ENCODE results near the gene ANKRD28. TPM values are rescaled to one million over a fixed set of nuclear protein-coding genes. Genes with fewer than 3 reads are reported as not detected.

ANKRD28 gene
- total and polyA plus RNA-seq, 9 donors: 21.2 to 79.4 (median 43.8) TPM

GRCh38 chr3:15714448-15714847 lies 83.3 kb downstream of the ANKRD28 start:
- no peak for TF ChIP-seq CTCF (IDR thresholded peaks at IDR 0.05)
- no peak for TF ChIP-seq POLR2A (IDR thresholded peaks at IDR 0.05)
- H3K9me3 ChIP-seq: no peaks in the 10 kb centered on the region
- H3K27ac ChIP-seq: no peak overlapping the region
- no peak for DNase-seq
- intact Hi-C loops (cut with DNase I): no loop called here
- H3K4me3 ChIP-seq: no peak overlapping the region
- WGBS, 3 donors: 85 to 89% (median 88%) methylated on average over 4 of the region's 4 CpGs
- H3K4me1 ChIP-seq (ENCODE audit: insufficient read depth): peaks cover 2% of the 10 kb centered on the region
- H3K36me3 ChIP-seq: no peaks in the 10 kb centered on the region
- no peaks in the 10 kb centered on the region for H3K27me3 ChIP-seq

DNA sequence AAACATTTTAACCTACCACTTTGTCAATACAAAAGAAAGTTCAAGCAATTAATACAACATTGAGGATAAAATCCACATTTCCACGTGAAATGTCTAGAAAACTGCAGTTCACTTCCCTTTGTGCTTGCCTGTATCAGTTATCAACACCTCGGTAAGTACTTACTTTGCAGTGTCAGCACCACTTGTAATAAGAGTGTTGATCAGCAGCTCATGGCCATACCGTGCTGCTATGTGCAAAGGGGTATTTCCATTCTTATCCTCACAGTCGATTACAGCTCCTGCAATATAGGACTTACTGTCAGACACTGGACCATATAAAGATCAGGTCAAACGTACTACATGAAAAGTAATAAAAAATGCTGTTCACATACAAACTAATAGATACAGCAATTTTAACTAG lies 84.4 kb downstream of the ANKRD28 start:
- no peak for TF ChIP-seq CTCF (IDR thresholded peaks at IDR 0.05)
- no peak for TF ChIP-seq POLR2A (IDR thresholded peaks at IDR 0.05)
- no peak for TF ChIP-seq EP300 (IDR thresholded peaks at IDR 0.05)
- intact Hi-C loops (cut with DNase I): no loop called here
- Histone ChIP-seq H3K9me3 (no peaks in the 10 kb centered on the region), H3K27ac (no peak overlapping the region), H3K4me1 (ENCODE audit: insufficient read depth) (peaks cover 2% of the 10 kb centered on the region), H3K4me3 (no peak overlapping the region), H3K27me3 (no peaks in the 10 kb centered on the region), H3K36me3 (no peaks in the 10 kb centered on the region)
- no peak for DNase-seq
- 78 to 86% (median 83%) methylated on average over 5 of the region's 5 CpGs for WGBS, 3 donors

DNA sequence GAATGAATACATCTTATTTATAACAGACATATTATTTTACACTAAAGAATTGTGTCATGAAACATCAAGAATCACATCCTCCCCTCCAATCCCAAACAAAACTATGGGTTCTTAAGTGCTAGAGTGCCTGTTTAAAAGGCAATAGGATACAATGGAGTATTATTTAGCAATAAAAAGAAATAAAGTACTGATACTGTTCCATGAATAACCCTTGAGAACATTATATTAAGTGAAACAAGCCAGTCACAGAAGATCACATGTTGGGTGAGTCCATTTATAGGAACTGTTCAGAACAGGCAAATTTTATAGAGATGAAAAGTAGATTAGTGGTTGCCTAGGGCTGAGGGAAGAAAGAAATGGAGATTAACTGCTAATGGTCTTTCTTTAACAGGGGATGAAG lies 86.5 kb downstream of the ANKRD28 start:
- Histone ChIP-seq H3K36me3 (no peaks in the 10 kb centered on the region), H3K4me1 (ENCODE audit: insufficient read depth) (no peaks in the 10 kb centered on the region), H3K27me3 (no peaks in the 10 kb centered on the region), H3K27ac (no peak overlapping the region), H3K9me3 (no peaks in the 10 kb centered on the region), H3K4me3 (no peak overlapping the region)
- TF ChIP-seq CTCF (IDR thresholded peaks at IDR 0.05) (no peak), POLR2A (IDR thresholded peaks at IDR 0.05) (no peak), EP300 (IDR thresholded peaks at IDR 0.05) (no peak)
- intact Hi-C loops (cut with DNase I): no loop called here
- no peak for DNase-seq

- H3K9me3 ChIP-seq: no peaks in the 10 kb centered on the region
- H3K27me3 ChIP-seq: no peaks in the 10 kb centered on the region
- no peak overlapping the region for H3K27ac ChIP-seq
- TF ChIP-seq POLR2A (IDR thresholded peaks at IDR 0.05) (no peak), CTCF (IDR thresholded peaks at IDR 0.05) (no peak)
- intact Hi-C loops (cut with DNase I): no loop called here
- H3K36me3 ChIP-seq: no peaks in the 10 kb centered on the region
- DNase-seq: no peak
- WGBS, 3 donors: 88 to 92% (median 89%) methylated on average over 1 of the region's 1 CpG
- H3K4me3 ChIP-seq: no peak overlapping the region
- H3K4me1 ChIP-seq (ENCODE audit: insufficient read depth): no peaks in the 10 kb centered on the region
These were observed 88.7 kb downstream of the ANKRD28 start for GRCh38 chr3:15708882-15709677.

Measured in ovary (tissue), 9 donors.